HCT116 (cell line): ENCODE data around the gene FAM193B.

ENCODE experiments used
- ATF3 ChIP-seq: IDR thresholded peaks from 2 replicates; pipeline ENCODE4 v1.6.1; 2012
- CTCF ChIP-seq, 3 experiments: fragments of 200-600 bp in 1 of 3; sonication (generic) in 1 of 3; IDR thresholded peaks in 2 of 3; conservative IDR thresholded peaks in 1 of 3; 2 replicates each; pipeline ENCODE4 v1.5.1; 2012 to 2017; ENCODE audit warnings: low read depth in 2 of 3, low read length in 2 of 3, antibody characterized with exemption in 1 of 3, borderline replicate concordance in 1 of 3, control low read depth in 1 of 3, mild to moderate bottlenecking in 1 of 3, mixed read lengths in 1 of 3, mixed run types in 1 of 3, moderate library complexity in 1 of 3; ENCODE audit not compliant: insufficient read depth in 1 of 3
- EZH2 ChIP-seq: fragments of 200-600 bp; sonication (generic); IDR thresholded peaks from 2 replicates; pipeline ENCODE4 v1.6.1; 2017; ENCODE audit warnings: antibody characterized with exemption, mixed run types
- EZH2phosphoT487 ChIP-seq: fragments of 200-600 bp; IDR thresholded peaks from 2 replicates; pipeline ENCODE4 v1.6.1; 2018; ENCODE audit warnings: antibody characterized with exemption, borderline replicate concordance
- FOSL1 ChIP-seq: IDR thresholded peaks from 2 replicates; pipeline ENCODE4 v1.6.1; 2012; ENCODE audit warnings: low read depth
- POLR2A ChIP-seq: IDR thresholded peaks from 2 replicates; pipeline ENCODE4 v1.7.0; 2011; ENCODE audit warnings: borderline replicate concordance; ENCODE audit not compliant: insufficient read depth, insufficient read length; ENCODE audit errors: extremely low read depth
- POLR2AphosphoS5 ChIP-seq: IDR thresholded peaks from 2 replicates; pipeline ENCODE4 v1.6.1; 2011; ENCODE audit warnings: mild to moderate bottlenecking, low read depth, low read length, moderate library complexity
- SP1 ChIP-seq: IDR thresholded peaks from 2 replicates; pipeline ENCODE4 v1.6.1; 2012; ENCODE audit warnings: low read depth
- SRF ChIP-seq: IDR thresholded peaks from 2 replicates; pipeline ENCODE4 v1.6.1; 2012; ENCODE audit warnings: low read depth
- YY1 ChIP-seq: IDR thresholded peaks from 2 replicates; pipeline ENCODE4 v1.6.1; 2011; ENCODE audit warnings: low read length, low read depth, moderate library complexity, mild to moderate bottlenecking; ENCODE audit not compliant: insufficient replicate concordance; ENCODE audit errors: extremely low read depth
- ZNF274 ChIP-seq: fragments of 200-500 bp; sonication (Bioruptor generic); IDR thresholded peaks from 2 replicates; pipeline ENCODE4 v1.6.1; 2014; ENCODE audit warnings: mild to moderate bottlenecking, low read depth, low read length, inconsistent platforms

GRCh38 chr5:177490992-177491391 lies 63.4 kb downstream of the FAM193B start:
- TF ChIP-seq POLR2A (no peak), EZH2 (no peak), CTCF (IDR thresholded peaks at IDR 0.05 in 2 of 3, conservative IDR thresholded peaks at IDR 0.05 in 1 of 3; ENCODE audit: borderline replicate concordance in 1 of 3, insufficient read depth in 1 of 3, low read depth in 2 of 3, low read length in 2 of 3) (no peak), YY1 (no peak), POLR2AphosphoS5 (no peak), ZNF274 (no peak), ATF3 (no peak), FOSL1 (no peak), SRF (no peak), SP1 (no peak), EZH2phosphoT487 (no peak)
